Endodermal cell (in vitro differentiated cells): Measurements from ENCODE around the gene KCTD1. TPM values are rescaled to one million over a fixed set of nuclear protein-coding genes. Genes with fewer than 3 reads are reported as not detected.

Source experiments
- DNase-seq: peaks from one replicate; pipeline ENCODE4 v3.0.0-alpha.2; 2017
- H3K27ac ChIP-seq: 2 replicates; pipeline ENCODE4 v1.5.1; 2013; ENCODE audit warnings: mild to moderate bottlenecking, low read depth, low read length, moderate library complexity
- H3K27me3 ChIP-seq: 2 replicates; pipeline ENCODE4 v1.6.1; 2013; ENCODE audit warnings: mild to moderate bottlenecking, low read length, moderate library complexity; ENCODE audit not compliant: insufficient read depth, control insufficient read depth, poor library complexity, severe bottlenecking
- H3K36me3 ChIP-seq: 2 replicates; pipeline ENCODE4 v1.7.0; 2013; ENCODE audit warnings: mild to moderate bottlenecking, low read length, moderate library complexity; ENCODE audit not compliant: control insufficient read depth, insufficient read depth
- H3K4me1 ChIP-seq: one replicate; pipeline ENCODE4 v1.7.0; 2013; ENCODE audit warnings: low read length; ENCODE audit not compliant: control insufficient read depth, insufficient read depth
- H3K4me3 ChIP-seq: 2 replicates; pipeline ENCODE4 v1.5.1; 2013; ENCODE audit warnings: mild to moderate bottlenecking, low read length, moderate library complexity
- H3K9ac ChIP-seq: 2 replicates; pipeline ENCODE4 v1.6.1; 2013; ENCODE audit warnings: mild to moderate bottlenecking, low read length, moderate library complexity; ENCODE audit not compliant: poor library complexity, severe bottlenecking; ENCODE audit errors: extremely low read depth
- H3K9me3 ChIP-seq: 2 replicates; pipeline ENCODE4 v1.6.1; 2013; ENCODE audit warnings: mild to moderate bottlenecking, low read length, moderate library complexity; ENCODE audit not compliant: control insufficient read depth
- H3K27ac Mint-ChIP-seq: 2 replicates; pipeline ENCODE4 v1.8.0; 2020; ENCODE audit warnings: mixed read lengths
- H3K27me3 Mint-ChIP-seq: 2 replicates; pipeline ENCODE4 v1.8.0; 2021; ENCODE audit warnings: mild to moderate bottlenecking, mixed read lengths; ENCODE audit not compliant: insufficient read depth
- H3K36me3 Mint-ChIP-seq: 2 replicates; pipeline ENCODE4 v1.8.0; 2020; ENCODE audit warnings: low read depth, mixed read lengths
- H3K4me1 Mint-ChIP-seq: 2 replicates; pipeline ENCODE4 v1.8.0; 2020; ENCODE audit warnings: mixed read lengths
- H3K4me3 Mint-ChIP-seq: 2 replicates; pipeline ENCODE4 v1.8.0; 2020; ENCODE audit warnings: mild to moderate bottlenecking, moderate library complexity, mixed read lengths
- H3K9me3 Mint-ChIP-seq: 2 replicates; pipeline ENCODE4 v1.8.0; 2020; ENCODE audit warnings: mild to moderate bottlenecking, mixed read lengths
- CTCF ChIP-seq: fragments of 200-600 bp; sonication (generic); conservative IDR thresholded peaks from 2 replicates; pipeline ENCODE4 v1.5.0; 2021; ENCODE audit warnings: antibody characterized with exemption, mild to moderate bottlenecking
- WGBS, 2 experiments: methylation state at CpG; one replicate each; pipeline versions ENCODE4 v1.1.5 to v1.1.7; 2013; ENCODE audit warnings: missing lambda C conversion rate in 2 of 2, mixed read lengths in 1 of 2; ENCODE audit not compliant: insufficient coverage in 1 of 2, insufficient read length in 1 of 2; 5-methylcytosine and 5-hydroxymethylcytosine counted together
- total RNA-seq, 2 donors: library from RNA; stranded (reverse); fragmentation: NEBNext Ultra II Directional in 1 of 2; extraction: Animal tissue kit (Norgen Biotek cat#: 25700) in 1 of 2; gene quantifications; 2 replicates in 1 of 2; 3 replicates in 1 of 2; pipeline ENCODE4 v1.2.1, GENCODE V29; 2021

KCTD1 gene
- total RNA-seq, 2 donors from 2014 or later: 6.8 to 7.3 TPM

DNA sequence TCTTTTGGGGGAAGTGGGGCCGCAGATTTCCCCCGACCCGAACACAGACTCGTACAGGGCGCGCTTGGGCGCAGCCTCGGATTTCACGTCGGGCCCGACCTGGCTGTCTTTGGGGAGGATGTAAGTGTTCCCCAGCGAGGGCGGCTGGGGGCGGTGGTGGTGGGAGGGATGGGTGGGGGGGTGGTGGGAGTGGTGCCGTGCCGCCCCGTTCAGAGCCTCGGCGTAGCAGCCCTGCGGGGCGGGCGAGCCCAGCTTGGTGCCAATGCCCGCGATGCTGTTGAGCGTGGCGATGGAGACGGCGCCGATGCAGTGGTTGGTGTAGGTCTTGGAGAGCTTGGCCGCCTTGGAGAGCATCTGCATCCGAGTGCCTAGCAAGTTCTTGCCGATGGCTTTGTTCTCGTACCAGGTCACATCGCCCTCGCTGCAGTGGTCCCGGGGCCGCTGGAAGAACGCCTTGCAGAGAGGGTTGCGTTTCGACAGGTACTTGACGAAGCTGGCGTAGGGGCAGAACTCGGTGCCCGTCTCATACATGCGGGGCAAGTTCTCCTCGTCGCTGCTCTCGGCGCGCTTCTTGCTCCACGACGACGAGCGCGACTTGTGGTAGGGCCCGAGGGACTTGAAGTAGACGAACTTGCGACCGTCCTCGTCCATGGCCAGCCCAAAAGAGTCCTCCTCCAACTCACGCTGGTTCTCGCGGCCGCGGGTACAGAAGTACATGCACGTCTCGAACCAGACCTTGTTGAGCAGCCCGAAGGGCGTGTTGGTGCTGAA, 1.3 kb downstream of the KCTD1 start:
- WGBS, 2 experiments: 3 to 8% methylated on average over 29 to 61 of the region's 69 CpGs
- no peaks in the 10 kb centered on the region for H3K9me3 Mint-ChIP-seq
- peak; percentile 81 for DNase-seq
- peaks cover 76% of the 10 kb centered on the region for H3K27me3 Mint-ChIP-seq
- no peak overlapping the region for H3K27ac Mint-ChIP-seq
- H3K9me3 ChIP-seq: no peaks in the 10 kb centered on the region
- H3K4me1 ChIP-seq: peaks cover 9% of the 10 kb centered on the region
- H3K36me3 Mint-ChIP-seq: no peaks in the 10 kb centered on the region
- peaks cover 66% of the 10 kb centered on the region for H3K27me3 ChIP-seq
- peak overlapping the region; percentile 66 for H3K4me3 Mint-ChIP-seq
- H3K36me3 ChIP-seq: no peaks in the 10 kb centered on the region
- peak overlapping the region; percentile 82 for H3K4me3 ChIP-seq
- TF ChIP-seq CTCF: no peak
- H3K27ac ChIP-seq: no peak overlapping the region
- H3K9ac ChIP-seq: no peak overlapping the region
- peaks cover 15% of the 10 kb centered on the region for H3K4me1 Mint-ChIP-seq

DNA sequence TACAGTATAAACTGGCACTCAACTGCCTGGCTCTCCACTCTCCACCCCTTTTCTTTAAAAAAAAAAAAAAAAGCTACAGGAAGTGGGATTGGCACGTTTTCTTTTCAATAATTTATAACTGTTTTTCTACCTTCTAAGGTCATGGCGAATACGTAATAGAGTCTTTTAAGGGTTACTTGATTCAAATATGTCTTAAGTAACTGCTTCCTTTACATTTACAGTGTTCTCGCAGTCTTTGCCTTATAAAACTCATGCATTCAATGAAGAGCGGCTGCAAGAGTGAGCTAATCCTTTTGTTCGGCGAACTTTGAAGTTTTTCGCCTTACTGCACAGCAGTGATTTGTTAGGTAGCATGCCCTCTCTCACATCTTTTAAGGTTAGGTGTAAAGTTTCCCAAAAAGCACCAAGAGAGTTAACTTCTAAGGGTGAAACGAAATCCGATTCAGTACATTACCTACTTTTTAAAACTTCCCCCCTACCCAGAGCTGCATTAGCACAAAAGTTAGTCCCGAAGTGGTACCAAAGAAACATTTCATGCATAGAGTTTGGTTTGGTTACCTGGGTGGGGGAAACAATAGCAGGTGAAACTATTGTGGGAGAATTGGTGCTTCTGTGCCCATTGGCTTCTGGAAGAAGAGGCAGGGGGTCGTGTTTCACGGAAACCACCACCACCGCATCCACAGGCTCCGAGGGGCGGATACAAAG, 2.0 kb downstream of the KCTD1 start:
- H3K27me3 ChIP-seq: peaks cover 58% of the 10 kb centered on the region

More for the DNA sequence above, 2.0 kb downstream of the KCTD1 start:
- WGBS, 2 experiments: 35 to 52% methylated on average over 9 to 15 of the region's 16 CpGs
- no peak for DNase-seq
- Histone ChIP-seq H3K36me3 (no peaks in the 10 kb centered on the region), H3K27ac (no peak overlapping the region), H3K9ac (no peak overlapping the region), H3K9me3 (no peaks in the 10 kb centered on the region), H3K4me1 (peaks cover 9% of the 10 kb centered on the region), H3K4me3 (peak overlapping the region; percentile 69)
- Mint-ChIP-seq H3K4me3 (peak overlapping the region; percentile 66), H3K27ac (no peak overlapping the region), H3K27me3 (peaks cover 68% of the 10 kb centered on the region), H3K4me1 (peaks cover 15% of the 10 kb centered on the region), H3K36me3 (no peaks in the 10 kb centered on the region), H3K9me3 (no peaks in the 10 kb centered on the region)
- no peak for TF ChIP-seq CTCF
